ENCODE data around the gene SCD5. TPM values are rescaled to one million over a fixed set of nuclear protein-coding genes. Genes with fewer than 3 reads are reported as not detected.

Gene SCD5
- total and polyA plus RNA-seq, 3 donors from 2014 or later, result 76.4 to 161 (median 149) TPM

DNA sequence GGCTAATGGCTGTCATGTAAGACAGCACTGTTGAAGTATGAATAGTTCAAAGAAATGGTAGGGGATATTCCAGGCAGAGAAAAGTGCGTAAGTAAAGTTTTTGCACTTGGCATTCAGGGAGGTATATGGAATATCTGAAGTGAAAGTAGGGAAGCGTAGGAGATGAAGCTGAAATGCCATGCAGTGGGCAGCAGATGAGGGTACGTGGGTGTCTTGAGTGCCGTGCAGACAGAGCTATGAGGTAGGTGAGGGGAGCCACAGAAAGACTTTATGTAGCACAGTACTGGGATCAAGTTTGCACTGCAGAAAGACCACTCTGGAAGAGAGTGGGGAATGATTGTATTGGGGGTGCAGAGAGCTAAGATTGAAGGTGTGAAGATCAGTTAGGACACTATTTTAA is 5.2 kb upstream of the SCD5 start:
- no peak for TF ChIP-seq POLR2A (IDR thresholded peaks at IDR 0.05)
- TF ChIP-seq, protein P1, sequence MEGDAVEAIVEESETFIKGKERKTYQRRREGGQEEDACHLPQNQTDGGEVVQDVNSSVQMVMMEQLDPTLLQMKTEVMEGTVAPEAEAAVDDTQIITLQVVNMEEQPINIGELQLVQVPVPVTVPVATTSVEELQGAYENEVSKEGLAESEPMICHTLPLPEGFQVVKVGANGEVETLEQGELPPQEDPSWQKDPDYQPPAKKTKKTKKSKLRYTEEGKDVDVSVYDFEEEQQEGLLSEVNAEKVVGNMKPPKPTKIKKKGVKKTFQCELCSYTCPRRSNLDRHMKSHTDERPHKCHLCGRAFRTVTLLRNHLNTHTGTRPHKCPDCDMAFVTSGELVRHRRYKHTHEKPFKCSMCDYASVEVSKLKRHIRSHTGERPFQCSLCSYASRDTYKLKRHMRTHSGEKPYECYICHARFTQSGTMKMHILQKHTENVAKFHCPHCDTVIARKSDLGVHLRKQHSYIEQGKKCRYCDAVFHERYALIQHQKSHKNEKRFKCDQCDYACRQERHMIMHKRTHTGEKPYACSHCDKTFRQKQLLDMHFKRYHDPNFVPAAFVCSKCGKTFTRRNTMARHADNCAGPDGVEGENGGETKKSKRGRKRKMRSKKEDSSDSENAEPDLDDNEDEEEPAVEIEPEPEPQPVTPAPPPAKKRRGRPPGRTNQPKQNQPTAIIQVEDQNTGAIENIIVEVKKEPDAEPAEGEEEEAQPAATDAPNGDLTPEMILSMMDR (IDR thresholded peaks at IDR 0.05), result no peak

DNA sequence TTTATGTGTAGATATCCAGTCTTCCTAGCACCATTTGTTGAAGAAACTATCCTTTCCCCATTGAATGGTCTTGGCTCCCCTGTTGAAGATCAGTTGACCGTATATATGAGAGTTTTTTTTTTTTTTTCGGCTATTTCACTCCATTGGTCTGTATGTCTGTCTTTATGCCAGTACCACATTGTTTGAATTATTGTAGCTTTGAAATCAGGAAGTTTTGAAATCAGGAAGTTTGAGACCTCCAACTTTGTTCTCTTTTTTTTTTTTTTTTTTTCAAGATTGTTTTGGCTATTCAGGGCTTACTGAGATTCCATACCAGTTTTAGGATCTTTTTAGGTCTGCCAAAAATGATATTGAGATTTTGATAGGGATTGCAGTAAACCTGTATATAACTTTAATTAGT is 4.3 kb upstream of the SCD5 start:
- intact Hi-C loops (cut with DNase I; ENCODE audit: low total_unique reads), result no loop called here
- DNase-seq, result no peak
- 75 to 82% methylated on average over 2 of the region's 2 CpGs for WGBS, 2 donors
- H3K4me3 ChIP-seq, result no peak overlapping the region
- TF ChIP-seq, protein P1 (IDR thresholded peaks at IDR 0.05), result no peak
- TF ChIP-seq POLR2A (IDR thresholded peaks at IDR 0.05), result no peak
- no peaks in the 10 kb centered on the region for H3K9me3 ChIP-seq
- peaks cover 22% of the 10 kb centered on the region for H3K4me1 ChIP-seq
- H3K36me3 ChIP-seq (ENCODE audit: low read depth, missing control alignments), result no peaks in the 10 kb centered on the region
- H3K27ac ChIP-seq, result no peak overlapping the region
- no peaks in the 10 kb centered on the region for H3K27me3 ChIP-seq

More for the DNA sequence above, 5.2 kb upstream of the SCD5 start:
- H3K36me3 ChIP-seq (ENCODE audit: low read depth, missing control alignments), result no peaks in the 10 kb centered on the region
- WGBS, 2 donors, result 97 to 98% methylated on average over 4 of the region's 4 CpGs
- no peaks in the 10 kb centered on the region for H3K27me3 ChIP-seq
- H3K9me3 ChIP-seq, result no peaks in the 10 kb centered on the region
- intact Hi-C loops (cut with DNase I; ENCODE audit: low total_unique reads), result no loop called here
- DNase-seq, result no peak
- peaks cover 22% of the 10 kb centered on the region for H3K4me1 ChIP-seq
- H3K27ac ChIP-seq, result no peak overlapping the region
- no peak overlapping the region for H3K4me3 ChIP-seq

DNA sequence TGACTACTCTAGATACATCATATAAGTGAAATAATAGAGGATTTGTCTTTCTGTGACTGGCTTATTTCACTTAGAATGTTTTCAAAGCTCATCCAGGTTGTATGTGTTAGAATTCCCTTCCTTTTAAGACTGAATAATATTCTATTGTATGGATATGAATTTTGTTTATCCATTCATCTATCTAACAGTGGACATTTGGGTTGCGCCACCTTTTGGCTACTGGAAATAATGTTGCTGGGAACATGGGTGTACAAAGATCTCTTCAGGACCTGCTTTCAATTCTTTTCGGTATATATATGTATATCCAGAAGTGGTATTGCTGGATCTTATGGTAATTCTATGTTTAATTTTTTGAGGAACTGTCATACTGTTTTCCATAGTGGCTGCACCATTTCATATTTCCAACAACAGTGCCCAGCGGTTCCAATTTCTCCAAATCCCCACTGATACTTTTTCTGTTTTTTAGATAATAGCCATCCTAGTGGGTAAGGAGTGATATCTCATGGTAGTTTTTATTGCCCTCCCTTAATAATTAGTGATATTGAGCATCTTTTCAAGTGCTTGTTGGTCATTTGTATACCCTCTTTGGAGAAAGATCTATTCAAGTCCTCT is 3.4 kb upstream of the SCD5 start:
- no peak overlapping the region for H3K27ac ChIP-seq
- no peaks in the 10 kb centered on the region for H3K36me3 ChIP-seq (ENCODE audit: low read depth, missing control alignments)
- WGBS, 2 donors, result 63 to 64% methylated on average over 3 of the region's 3 CpGs
- intact Hi-C loops (cut with DNase I; ENCODE audit: low total_unique reads), result no loop called here
- TF ChIP-seq, protein P1 (IDR thresholded peaks at IDR 0.05), result peak in 2 of 3 experiments; percentile 13 to 34
- TF ChIP-seq POLR2A (IDR thresholded peaks at IDR 0.05), result no peak
- H3K4me1 ChIP-seq, result peaks cover 22% of the 10 kb centered on the region
- no peaks in the 10 kb centered on the region for H3K27me3 ChIP-seq
- no peaks in the 10 kb centered on the region for H3K9me3 ChIP-seq
- H3K4me3 ChIP-seq, result no peak overlapping the region
- DNase-seq, result peak; percentile 53

DNA sequence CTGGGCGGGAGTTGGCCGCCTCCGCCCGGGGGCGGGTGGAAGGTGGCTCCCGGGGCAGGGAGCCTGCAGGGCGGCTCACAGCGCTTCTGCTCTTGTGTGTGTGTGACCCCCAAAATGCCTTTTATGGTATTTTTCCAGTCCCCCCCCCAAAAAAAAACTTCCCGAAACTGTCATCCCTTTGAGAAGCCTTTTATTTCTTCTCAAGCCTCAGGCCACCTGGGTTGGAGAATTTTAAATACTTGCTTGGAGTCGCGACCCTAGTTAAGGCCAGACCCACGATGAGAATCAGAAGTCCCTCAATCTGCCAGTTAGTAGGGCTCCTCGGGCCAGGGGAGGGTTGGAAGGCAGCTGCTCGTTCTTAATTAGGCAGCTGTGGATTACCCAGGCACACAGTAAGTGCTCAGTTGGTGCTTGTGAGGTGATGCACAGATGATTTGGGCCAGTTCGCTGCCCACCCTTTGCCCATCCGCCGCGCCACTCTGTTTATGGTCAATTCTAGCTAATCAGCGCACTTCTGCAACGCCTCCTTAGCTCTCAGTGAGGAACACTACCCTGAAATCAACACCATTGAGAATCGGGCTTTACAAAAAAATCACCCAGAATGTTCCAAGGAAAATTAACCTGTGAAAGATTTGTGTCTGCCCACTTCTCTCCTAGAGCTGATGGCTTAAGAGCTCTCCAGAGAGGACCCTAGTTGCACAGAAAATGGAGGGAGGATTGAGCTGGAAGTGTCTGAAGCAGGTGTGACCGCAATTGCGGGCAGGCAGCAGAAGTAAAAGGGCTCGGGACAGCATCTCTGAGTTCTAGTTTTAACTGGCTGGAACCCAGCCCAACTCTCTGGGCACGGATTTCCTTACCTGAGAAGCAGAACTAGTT is 648 bp upstream of the SCD5 start:
- intact Hi-C loops (cut with DNase I; ENCODE audit: low total_unique reads), result loop anchor here (10.0 kb wide), 1 partner anchor 424 kb away; the partner anchor contains the start of gene HNRNPD
- H3K27me3 ChIP-seq, result no peaks in the 10 kb centered on the region
- H3K36me3 ChIP-seq (ENCODE audit: low read depth, missing control alignments), result no peaks in the 10 kb centered on the region
- WGBS, 2 donors, result 6 to 7% methylated on average over 22 to 25 of the region's 25 CpGs
- DNase-seq, result no peak
- H3K4me1 ChIP-seq, result peaks cover 28% of the 10 kb centered on the region
- peak overlapping the region; percentile 80 to 84 for H3K27ac ChIP-seq
- H3K4me3 ChIP-seq, result peak overlapping the region; percentile 75 to 95
- no peaks in the 10 kb centered on the region for H3K9me3 ChIP-seq
- TF ChIP-seq, protein P1 (IDR thresholded peaks at IDR 0.05), result no peak
- no peak for TF ChIP-seq POLR2A (IDR thresholded peaks at IDR 0.05)
